ENCODE results near the gene NHP2.

DNA sequence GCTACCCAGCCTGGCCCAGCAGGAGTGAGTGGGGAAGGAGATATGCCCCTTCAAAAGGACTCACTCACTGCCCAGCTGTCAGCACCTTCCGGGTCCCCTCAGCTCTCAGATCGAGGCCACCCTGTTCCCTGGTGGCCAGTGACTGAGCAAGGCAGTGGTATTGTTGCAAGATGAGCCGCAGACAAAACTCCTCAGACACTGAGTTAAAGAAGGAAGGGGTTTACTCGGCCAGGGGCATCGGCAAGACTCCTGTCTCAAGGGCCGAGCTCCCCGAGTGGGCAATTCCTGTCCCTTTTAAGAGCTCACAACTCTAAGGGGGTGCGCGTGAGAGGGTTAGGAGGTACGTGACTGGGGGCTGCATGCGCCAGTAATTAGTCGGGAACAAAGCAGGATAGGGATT lies 50.1 kb downstream of the NHP2 start:
- TF ChIP-seq, protein P1, sequence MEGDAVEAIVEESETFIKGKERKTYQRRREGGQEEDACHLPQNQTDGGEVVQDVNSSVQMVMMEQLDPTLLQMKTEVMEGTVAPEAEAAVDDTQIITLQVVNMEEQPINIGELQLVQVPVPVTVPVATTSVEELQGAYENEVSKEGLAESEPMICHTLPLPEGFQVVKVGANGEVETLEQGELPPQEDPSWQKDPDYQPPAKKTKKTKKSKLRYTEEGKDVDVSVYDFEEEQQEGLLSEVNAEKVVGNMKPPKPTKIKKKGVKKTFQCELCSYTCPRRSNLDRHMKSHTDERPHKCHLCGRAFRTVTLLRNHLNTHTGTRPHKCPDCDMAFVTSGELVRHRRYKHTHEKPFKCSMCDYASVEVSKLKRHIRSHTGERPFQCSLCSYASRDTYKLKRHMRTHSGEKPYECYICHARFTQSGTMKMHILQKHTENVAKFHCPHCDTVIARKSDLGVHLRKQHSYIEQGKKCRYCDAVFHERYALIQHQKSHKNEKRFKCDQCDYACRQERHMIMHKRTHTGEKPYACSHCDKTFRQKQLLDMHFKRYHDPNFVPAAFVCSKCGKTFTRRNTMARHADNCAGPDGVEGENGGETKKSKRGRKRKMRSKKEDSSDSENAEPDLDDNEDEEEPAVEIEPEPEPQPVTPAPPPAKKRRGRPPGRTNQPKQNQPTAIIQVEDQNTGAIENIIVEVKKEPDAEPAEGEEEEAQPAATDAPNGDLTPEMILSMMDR (IDR thresholded peaks at IDR 0.05; ENCODE audit: low read depth, low read length) = no peak
- no peak for TF ChIP-seq EZH2phosphoT487 (IDR thresholded peaks at IDR 0.05; ENCODE audit: low read depth)
